ELR (cell line): ENCODE data around the gene FTHL17.

Experiments used
- DNase-seq: peaks from one replicate; pipeline ENCODE4 v3.0.0-alpha.2; 2015; ENCODE audit warnings: low read depth

Gene FTHL17

DNA sequence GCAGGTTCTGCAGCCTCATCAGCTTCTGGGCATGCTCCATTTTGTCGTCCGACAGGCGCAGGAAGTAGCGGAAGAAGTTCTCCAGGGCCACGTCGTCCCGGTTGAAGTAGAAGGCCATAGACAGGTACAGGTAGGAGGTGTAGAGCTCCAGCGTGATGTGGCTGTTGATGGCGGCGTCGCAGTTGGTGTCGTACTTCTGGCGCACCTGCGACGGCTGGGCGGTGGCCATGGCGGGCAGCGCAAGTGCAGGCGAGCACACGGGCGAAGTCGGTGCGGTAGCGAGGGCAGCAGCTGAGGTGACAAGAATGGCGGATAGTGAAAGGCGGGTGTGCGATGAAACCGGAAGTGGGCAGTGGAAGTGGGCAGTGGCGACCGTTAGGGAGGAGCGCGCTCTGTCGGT is at the start of gene FTHL17:
TSS of gene FTHL17 (minus strand) at position 317 of the 400 bp plus-strand sequence. CDS start at position 229, 88 bp downstream.
- no peak for DNase-seq

DNA sequence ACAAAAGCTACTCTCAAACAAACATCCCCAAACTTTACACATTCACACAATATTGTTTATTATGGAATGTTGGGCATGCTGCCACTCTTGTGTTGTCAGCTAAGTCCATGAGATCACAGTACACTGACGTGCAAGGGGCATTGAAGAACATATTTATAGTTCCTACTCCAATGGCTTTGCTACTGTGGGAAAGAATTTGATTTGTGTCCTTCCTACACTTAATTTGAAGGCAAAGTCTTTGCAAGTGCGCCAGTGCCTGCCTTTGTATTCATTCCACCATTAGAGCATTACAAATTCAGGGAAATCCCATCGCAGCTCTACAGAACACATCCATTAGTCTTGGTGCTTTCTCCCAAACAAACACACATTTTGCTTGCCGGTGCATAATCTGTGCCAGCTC is 45.4 kb upstream of the FTHL17 start:
- no peak for DNase-seq

DNA sequence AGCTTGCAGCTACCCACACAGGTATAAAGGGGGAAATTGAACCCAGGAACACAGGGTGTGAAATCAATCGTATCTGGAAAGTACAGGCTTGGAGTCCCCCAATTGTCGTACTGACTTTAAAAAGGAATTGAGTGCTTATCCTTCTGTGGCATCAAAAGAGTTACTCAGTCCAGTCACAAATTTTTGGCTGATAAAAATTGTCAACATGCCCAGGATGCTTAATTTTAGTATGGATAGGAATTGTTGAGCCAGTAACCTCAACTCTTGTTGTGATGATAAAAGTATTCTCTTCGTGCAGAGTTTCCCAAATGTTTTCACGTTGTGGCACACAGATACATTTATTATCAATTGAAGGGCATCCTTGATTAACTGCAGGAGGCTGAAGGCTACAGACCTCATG is 43.6 kb upstream of the FTHL17 start:
- DNase-seq = no peak

DNA sequence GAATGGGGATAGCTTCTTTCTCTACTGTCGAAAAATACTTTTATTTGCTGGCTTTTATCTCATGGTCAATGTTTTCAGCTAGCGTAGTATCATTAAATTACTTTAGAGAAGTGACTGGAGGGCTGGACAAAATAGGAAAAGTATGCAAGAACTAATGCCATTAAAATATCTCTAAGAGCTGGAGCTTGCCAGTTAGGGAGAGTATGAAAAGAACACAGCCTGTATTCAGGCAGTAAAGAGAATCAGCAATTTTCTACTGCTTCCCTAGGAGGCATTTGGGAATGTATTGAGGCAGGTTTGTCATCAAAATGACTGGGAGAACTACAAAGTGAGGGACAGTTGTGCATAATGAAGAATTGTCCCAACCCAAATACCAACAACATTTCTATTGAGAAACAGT is 43.0 kb upstream of the FTHL17 start:
- no peak for DNase-seq

DNA sequence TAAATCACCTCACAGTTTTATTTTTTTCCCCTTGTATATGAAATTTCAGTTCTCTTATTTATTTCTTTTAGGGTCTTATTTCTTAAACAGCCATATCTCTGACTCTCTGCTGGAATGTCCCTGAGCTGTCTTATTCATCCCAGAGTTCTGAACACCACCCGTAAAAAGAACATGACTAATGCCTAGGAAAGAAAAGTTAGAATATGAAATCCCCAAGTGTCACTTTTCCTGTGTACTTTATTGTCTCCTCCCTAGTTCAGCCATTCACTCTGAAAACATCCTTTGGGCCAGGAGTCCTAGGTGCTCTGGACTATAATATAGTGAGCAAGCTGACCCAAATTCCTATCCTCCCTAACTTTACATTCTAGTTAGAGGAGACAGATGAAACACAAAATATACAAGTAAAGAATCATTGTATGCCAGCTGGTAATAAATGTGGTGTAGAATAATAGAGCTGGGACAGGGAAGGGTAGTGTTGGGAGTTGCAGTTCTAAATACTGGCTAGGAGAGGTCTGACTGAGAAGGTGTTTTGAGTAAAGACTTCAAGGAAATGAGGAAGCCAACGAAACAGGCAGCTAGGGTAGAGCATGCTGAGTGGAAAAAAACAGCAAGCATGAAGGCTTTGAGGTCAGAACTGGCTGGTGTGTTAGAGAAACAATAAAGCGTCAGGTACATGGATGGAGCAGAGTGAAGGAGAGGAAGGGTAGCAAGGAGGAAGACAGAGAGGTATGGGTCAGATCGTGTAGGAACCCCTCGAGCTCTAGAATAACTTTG is 40.6 kb upstream of the FTHL17 start:
- DNase-seq = no peak

DNA sequence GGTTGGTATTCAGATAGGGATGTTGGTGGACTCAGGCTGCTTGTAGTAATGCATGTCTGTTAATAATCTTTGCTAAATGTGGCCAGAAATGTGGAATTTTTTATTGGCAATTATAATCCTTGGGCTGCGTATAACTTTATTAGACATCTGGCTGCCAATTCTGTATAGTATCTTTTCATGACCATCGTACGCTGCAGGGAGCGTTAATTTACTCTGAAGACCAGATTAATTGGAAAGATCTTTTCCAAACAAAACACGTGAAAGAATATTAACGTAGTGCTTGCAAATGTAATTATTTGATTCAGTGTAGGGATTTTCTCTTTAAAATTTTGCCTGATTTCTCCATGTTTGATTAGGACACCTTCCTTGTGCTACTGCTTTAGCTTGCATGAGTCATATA is 38.8 kb upstream of the FTHL17 start:
- DNase-seq = no peak

DNA sequence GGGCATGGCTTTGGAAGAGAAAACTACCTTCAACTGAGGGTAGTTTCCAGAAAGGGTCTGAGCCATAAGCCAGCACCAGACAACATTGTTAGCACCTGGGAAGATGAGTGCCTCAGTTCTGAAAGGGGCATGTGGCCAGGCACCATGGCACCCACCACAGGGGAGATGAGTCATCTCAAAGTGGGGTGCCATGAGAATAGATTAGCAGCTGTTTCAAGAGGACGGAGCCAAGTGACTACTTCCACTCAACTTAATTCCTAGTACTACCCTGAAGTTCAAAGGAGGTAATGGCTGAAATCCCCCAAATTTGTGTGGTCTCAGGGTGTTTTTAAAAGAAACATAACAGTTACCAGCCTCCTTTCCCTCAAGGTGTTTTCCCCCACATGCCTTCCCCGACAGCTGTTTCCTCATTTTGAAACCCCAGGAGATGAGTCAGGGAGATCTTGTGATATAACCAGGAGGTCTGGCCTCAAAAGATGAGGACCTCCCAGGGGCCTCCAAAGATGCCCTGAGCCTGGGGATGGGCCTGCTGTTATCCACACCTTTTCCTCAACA is 27.8 kb upstream of the FTHL17 start:
- no peak for DNase-seq

DNA sequence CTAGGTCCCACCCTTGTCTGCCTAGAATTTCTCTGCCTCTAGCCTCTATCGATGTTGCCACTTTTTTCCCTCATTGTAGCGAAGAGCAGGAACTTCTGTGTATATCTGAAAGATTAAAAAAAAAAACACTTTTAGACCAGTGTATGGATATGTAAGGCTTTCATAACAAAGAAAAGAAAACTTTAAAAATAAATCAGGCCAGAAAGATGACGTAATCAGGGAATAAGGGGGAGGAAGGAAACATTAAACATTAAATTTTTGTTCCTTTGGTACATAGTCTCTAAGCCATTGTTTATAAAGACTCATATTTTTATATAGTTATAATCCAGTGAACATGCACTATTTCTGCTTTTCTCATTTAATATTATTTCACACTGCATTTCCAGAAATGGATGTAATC is 26.2 kb upstream of the FTHL17 start:
- no peak for DNase-seq

DNA sequence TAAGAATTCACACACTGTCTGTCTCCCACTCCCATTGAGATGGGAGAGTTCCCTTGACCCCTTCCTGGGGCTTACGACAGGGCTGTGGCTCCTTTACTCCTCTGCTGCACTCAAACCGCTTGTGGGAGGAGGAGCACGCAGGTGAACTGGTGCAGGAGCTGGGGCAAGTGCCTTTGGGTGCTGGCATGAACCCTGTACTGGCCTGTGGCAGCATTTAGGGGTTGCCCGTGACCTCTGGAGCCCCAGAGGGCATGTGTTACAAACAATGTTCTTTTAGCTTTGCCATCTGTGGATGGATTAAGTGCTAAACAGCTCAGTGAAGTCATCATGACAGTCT is 21.8 kb upstream of the FTHL17 start:
- DNase-seq = no peak

DNA sequence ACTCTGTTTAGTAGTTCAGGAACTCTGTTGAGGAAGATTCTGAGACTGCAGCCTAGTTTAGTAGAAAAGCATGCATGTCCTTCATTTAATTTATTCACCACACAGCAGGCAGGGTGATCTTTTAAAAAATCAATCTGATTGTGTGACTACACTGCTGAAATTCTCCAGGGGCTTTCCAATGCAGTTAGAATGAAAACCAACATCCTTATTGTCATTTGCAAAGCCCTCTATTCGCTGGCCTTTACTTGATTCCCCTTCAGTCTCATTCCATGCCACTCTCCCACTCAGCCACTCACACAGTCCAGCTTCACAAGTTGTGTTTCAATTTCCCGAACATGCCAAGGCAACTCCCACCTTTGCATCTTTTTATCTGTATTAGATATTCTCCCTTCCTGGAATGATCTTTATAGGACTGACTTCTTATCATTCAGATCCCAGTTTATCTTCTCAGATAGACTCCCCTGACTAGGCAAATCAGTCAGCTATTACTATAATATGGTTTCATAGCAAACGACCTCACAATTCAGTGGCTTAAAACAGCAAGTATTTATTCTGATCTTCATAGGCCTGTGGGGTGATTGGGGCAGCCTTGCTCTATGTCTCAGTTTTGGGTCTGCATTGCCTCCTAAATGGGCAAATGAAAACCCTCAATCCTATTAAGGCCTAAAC is 21.3 kb upstream of the FTHL17 start:
- no peak for DNase-seq

DNA sequence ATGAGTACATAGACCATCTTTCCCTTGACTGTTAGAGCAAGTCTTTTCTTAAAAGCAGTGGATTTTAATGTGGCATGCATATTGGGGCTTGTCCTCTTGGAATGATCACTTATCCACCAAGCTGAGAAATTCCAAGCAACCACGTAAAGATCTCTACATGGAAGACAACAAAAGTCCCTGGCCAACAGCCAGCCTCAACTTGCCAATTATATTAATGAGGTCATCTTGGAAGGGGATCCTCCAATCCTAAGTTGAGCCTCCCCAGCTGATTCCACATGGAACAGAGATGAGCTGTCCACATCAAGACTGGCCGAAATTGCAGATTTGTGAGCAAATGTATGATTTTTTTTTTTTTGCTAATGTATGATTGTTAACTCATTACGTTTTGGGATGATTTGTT is 20.6 kb upstream of the FTHL17 start:
- DNase-seq = no peak

DNA sequence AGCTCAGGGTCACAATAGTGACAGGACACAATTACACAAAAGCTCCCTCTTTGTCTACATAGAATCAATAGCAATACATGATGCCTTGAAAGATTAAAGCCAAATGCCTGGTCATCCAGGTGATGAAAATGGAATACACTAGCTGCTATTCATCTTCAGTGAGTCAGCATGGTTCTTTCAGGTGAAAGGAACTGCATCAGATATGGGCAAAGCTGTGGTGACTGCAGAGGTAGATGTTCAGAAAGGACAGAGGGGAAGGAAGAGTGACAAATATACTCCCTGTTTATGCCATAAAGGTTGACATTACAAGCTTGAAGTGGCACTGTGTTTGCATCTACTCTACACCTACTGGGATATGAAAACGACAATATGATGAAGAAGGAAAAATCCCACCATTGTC is 20.0 kb upstream of the FTHL17 start:
- no peak for DNase-seq

DNA sequence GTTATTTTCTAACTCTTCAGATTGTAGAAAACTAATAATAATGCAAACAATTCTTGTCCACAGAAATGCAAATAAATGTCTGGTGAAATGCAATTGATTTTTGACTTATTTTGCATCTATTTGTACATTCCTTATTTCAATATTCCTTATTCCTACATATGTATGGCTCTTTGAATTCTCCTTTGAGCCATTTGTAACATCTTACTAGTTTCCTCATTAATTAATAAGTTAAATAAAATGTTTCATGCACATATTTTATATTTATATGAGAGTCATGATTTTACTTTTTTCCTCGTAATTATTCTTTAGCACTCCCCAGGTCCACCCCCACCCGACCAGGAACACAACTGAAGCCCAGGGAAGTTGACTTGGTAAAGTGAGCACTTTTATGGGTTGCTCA is 2.7 kb upstream of the FTHL17 start:
- DNase-seq = no peak

DNA sequence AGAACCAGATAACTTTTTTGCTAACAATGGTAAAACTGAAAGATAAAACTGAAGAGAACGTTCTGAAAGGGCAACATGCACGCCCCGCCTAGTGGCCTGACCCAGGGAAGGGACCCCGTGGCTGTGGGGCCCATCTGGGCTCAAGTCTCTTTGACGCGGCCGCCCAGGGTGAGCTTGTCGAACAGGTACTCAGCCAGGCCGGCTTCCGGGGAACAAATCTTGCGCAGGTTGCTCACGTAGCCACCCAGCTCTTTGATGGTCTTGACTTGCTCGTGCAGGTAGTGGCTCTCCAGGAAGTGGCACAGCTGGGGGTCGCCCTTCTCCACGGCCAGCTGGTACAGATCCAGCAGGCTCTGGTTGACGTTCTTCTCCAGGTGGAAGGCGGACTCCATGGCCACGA is 579 bp downstream of the FTHL17 start:
- no peak for DNase-seq

DNA sequence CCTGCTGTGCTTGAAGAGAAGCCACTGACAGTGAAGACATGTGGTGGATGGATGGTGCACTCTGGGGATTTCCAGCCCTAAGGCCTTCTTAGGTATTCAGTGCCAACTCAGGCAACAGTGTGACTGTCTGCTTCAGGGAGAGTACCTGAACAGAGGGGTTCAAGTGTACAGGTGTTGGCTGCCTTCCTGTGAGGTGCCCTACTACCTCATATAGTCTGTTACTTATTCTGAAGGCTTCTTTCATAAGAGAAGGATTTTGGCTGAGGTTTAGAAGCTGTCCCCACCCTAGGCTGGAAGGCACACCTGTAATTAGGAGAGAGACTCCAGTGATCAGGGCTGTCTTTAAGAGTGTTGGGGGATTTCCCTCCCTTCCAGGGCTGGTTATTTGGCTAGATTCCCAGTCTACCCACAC is 1.8 kb downstream of the FTHL17 start:
- DNase-seq = no peak

DNA sequence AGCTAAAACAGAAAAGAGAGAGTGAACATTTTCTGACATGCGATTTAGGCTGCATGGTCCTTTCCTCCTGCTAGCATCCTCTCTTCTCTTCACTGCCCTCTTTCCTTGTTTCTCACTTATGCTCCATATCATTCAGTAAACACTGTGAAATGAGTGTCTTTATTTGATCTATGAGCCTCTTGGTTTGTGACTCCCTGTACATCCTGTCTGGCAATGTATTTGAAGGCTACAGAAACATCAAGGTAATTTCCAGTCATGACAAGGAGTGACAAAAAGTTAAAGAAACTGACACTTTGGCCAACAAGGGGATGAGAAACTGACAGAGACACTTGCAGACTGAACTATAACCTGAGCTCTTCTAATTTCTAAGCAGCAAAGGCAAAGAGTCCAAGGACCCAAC is 8.7 kb downstream of the FTHL17 start:
- DNase-seq = no peak

DNA sequence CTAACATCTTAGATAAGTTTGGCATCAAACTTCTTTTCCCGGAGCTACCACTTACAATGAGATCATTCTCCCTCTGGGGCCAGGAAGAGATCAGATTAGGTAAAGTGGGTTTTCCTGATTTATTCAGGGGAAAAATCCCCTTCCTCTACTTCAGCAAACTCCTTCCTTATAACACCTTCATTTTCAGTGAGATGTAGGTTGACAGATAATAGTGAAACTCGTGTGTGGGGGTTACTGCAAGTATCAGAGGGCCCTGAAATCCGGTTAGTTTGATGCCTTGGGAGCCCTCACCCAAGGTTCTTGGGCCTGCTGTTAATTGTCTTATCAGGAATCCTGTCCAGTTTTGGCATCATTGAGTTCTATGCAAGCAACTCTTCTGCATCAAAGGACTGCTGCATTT is 10.8 kb downstream of the FTHL17 start:
- no peak for DNase-seq

DNA sequence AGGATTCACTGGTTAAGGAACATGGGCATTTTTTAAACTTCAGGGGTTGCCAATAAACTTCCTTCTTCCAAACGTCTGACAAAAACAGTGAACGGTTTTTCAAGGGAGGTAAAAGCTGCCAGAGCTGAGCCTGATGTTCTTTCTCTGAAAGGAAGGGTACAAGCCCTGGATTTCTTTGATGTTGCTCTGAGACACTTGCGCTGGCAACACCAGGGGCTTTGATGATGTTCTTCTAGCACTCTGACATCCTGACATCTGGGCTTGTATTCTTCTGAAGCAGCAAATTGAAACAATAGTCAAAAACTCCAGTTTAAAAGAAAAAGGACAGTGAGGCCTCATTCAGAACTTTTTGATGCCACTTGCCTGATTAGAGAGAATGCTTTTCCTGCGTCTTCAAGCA is 11.8 kb downstream of the FTHL17 start:
- DNase-seq = no peak

DNA sequence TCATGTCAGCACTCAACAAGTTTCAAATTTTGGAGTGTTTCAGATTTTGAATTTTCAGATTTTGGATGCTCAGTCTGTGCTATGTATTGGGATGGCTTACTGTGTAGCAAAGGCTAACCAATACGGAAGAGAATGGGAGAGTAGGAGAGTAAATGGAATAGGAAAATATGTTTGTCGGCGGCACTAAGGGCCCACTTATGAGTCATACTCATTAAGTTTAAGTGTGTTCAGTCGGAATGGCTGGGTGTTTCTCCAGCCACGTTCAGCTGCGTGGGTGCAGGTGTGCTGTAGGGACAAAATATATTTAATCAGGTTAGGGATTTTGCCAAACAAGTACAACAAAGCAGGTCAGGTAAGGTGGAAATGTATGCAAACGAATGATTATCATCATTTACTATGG is 13.6 kb downstream of the FTHL17 start:
- DNase-seq = no peak

DNA sequence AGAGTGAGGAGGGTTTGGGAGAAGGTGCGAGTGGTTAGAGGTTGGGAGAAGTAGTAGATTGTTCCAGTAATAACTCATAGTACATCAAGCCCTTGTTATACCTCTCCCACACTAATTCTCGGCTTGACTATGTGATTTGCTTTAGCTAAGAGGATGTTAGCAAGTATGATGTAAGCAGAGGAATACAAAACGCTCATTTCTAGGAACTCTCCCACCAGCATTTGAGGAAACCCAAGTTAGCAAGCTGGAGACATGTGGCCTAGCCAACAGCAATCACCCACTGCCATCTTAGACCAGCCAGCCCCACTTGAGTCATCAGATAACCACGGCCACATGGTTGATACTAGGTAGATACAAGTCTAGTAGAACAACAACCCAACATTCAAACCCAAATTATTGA is 14.2 kb downstream of the FTHL17 start:
- no peak for DNase-seq

DNA sequence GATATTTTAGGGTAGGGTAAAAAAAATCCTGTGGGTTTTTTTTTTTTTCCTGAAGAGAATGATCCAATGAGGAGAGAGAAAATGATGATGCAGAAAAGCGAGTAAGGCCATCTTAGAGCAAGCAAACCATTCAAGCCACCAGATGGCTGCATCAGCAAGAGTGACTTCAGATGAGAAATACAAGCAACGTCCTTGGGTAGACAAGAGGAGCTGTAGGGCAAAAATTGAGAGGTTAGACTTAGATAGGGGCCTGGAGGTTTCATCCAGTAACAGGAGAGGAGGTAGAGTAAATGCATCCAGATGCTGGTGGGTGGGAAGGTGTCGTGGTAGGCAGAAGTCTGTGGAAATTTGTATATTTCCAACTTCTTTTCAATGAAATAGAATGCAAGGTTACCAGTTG is 14.6 kb downstream of the FTHL17 start:
- DNase-seq = no peak

DNA sequence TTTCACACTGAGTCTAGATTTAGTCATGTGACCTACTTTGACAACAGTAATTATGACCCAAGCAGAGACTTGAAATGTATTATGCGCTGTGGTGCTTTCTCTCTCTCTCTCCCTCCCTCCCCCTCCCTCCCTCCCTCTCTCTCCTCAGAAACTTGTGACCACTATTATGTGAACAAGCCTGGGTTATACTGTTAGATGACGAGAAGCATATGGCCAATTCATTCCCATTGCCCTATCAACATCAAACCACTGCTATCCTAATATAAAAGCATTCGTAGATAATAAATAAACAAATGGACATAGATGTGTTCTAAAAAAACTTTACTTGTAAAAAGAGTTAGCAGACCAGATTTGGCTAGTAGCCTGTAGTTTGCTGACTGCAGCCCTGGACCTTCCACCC is 18.2 kb downstream of the FTHL17 start:
- DNase-seq = no peak

DNA sequence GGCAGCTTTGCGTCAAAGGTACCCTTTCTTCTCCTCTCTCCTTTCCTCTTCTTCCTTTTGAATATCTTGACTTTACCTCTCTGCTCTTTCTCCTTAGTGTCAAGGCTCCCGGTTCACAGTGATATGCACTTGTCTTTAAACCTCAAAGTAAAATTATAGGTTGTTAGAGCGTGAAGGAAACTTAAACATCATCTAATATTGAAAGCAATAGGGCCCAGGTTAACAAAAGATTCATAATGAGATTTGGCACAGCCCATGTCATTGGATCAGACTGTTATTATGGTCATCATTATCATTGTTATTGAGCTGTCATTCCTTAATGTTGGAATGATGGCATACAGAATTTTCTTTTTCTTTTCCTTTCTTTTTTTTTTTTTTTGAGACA is 32.5 kb downstream of the FTHL17 start:
- DNase-seq = no peak
